Activated naive CD8-positive, alpha-beta T cell treated with anti-CD3 and anti-CD28 coated beads, Interleukin-2, amount 10 ng/mL, durations not matched to agents 7 days and 5 days (primary cell): Measurements from ENCODE around the gene DHRS7B. TPM values are rescaled to one million over a fixed set of nuclear protein-coding genes. Genes with fewer than 3 reads are reported as not detected.
"Not testable (repeated sequence)": the region's sequence is repeated elsewhere in the genome, so short reads cannot be mapped to it uniquely, and the experiment has no call there.

ENCODE experiments used
- ATAC-seq: fragments of 150-1000 bp; cut with Tn5 transposase; one replicate; pipeline ENCODE4 v1.10.0; 2021; ENCODE audit warnings: low read depth, moderate library complexity
- POLR2A ChIA-PET: fragments of 350-600 bp; sonication (Branson Sonifier 250); formaldehyde crosslinking; loops from one replicate; lab custom pipeline; 2021; ENCODE audit warnings: antibody characterized with exemption; lab: Charles Lee
- DNase-seq: peaks from one replicate; pipeline ENCODE4 v3.0.0; 2021
- H3K27ac Mint-ChIP-seq: one replicate; pipeline ENCODE4 v1.8.0; 2022; ENCODE audit warnings: mild to moderate bottlenecking, mixed read lengths
- H3K27me3 Mint-ChIP-seq: one replicate; pipeline ENCODE4 v1.8.0; 2022; ENCODE audit warnings: mild to moderate bottlenecking, moderate library complexity, mixed read lengths
- H3K36me3 Mint-ChIP-seq: one replicate; pipeline ENCODE4 v1.8.0; 2021; ENCODE audit warnings: mild to moderate bottlenecking, mixed read lengths
- H3K4me1 Mint-ChIP-seq: one replicate; pipeline ENCODE4 v1.8.0; 2021; ENCODE audit warnings: mixed read lengths
- H3K4me3 Mint-ChIP-seq: one replicate; pipeline ENCODE4 v1.8.0; 2022; ENCODE audit warnings: mild to moderate bottlenecking, moderate library complexity, mixed read lengths
- H3K9me3 Mint-ChIP-seq: one replicate; pipeline ENCODE4 v1.8.0; 2021; ENCODE audit warnings: mixed read lengths
- total RNA-seq, 2 experiments: library from RNA; stranded (reverse); gene quantifications; one replicate each; pipeline ENCODE4 v1.2.3, GENCODE V29; 2021

DHRS7B gene
- total RNA-seq, 2 experiments from 2014 or later: 12.6 to 14.2 TPM

GRCh38 chr17:21214777-21215541 lies 88.2 kb downstream of the DHRS7B start:
- Mint-ChIP-seq H3K9me3 (no peaks in the 10 kb centered on the region), H3K4me1 (peaks cover 39% of the 10 kb centered on the region), H3K27me3 (no peaks in the 10 kb centered on the region), H3K27ac (peak overlapping the region; percentile 94), H3K4me3 (peak overlapping the region; percentile 96), H3K36me3 (peaks cover 10% of the 10 kb centered on the region)
- no peak for ATAC-seq
- POLR2A ChIA-PET: interaction anchor here (0.6 to 2.4 kb wide), 5 partner anchors 17 to 172 kb away, joined by 3 to 15 read pairs (median 3); partner anchors contain the start of genes DHRS7B and USP22
- peak; percentile 36 for DNase-seq

- Mint-ChIP-seq H3K4me1 (peaks cover 36% of the 10 kb centered on the region), H3K4me3 (peak overlapping the region; percentile 96), H3K27ac (peak overlapping the region; percentile 94), H3K9me3 (no peaks in the 10 kb centered on the region), H3K27me3 (no peaks in the 10 kb centered on the region), H3K36me3 (peaks cover 10% of the 10 kb centered on the region)
- ATAC-seq (no peak), DNase-seq (no peak)
- POLR2A ChIA-PET: interaction anchor here (1.6 kb wide), 1 partner anchor 173 kb away, joined by 3 read pairs; the partner anchor contains the start of gene USP22
Observed at GRCh38 chr17:21215935-21216334, 89.2 kb downstream of the DHRS7B start.

- DNase-seq (no peak), ATAC-seq (no peak)
- Mint-ChIP-seq H3K9me3 (no peaks in the 10 kb centered on the region), H3K27ac (no peak overlapping the region), H3K27me3 (no peaks in the 10 kb centered on the region), H3K4me3 (no peak overlapping the region), H3K36me3 (peaks cover 14% of the 10 kb centered on the region), H3K4me1 (peaks cover 28% of the 10 kb centered on the region)
- POLR2A ChIA-PET: no interaction called here
Observed at GRCh38 chr17:21217346-21217745, 90.6 kb downstream of the DHRS7B start.

- no peaks in the 10 kb centered on the region for H3K27me3 Mint-ChIP-seq
- POLR2A ChIA-PET: no interaction called here
- no peak overlapping the region for H3K27ac Mint-ChIP-seq
- DNase-seq (no peak), ATAC-seq (no peak)
- peaks cover 22% of the 10 kb centered on the region for H3K4me1 Mint-ChIP-seq
- no peaks in the 10 kb centered on the region for H3K9me3 Mint-ChIP-seq
- no peak overlapping the region for H3K4me3 Mint-ChIP-seq
- H3K36me3 Mint-ChIP-seq: peaks cover 15% of the 10 kb centered on the region
Observed at GRCh38 chr17:21218101-21218500, 91.3 kb downstream of the DHRS7B start.

- DNase-seq: no peak
- no peaks in the 10 kb centered on the region for H3K27me3 Mint-ChIP-seq
- ATAC-seq: no peak
- H3K4me3 Mint-ChIP-seq: no peak overlapping the region
- POLR2A ChIA-PET: no interaction called here
- peaks cover 18% of the 10 kb centered on the region for H3K4me1 Mint-ChIP-seq
- no peaks in the 10 kb centered on the region for H3K9me3 Mint-ChIP-seq
- H3K36me3 Mint-ChIP-seq: peaks cover 15% of the 10 kb centered on the region
- H3K27ac Mint-ChIP-seq: peak overlapping the region; percentile 22
Observed at GRCh38 chr17:21218831-21219380, 92.1 kb downstream of the DHRS7B start.

GRCh38 chr17:21223086-21223485 lies 96.3 kb downstream of the DHRS7B start:
- no peak overlapping the region for H3K4me3 Mint-ChIP-seq
- DNase-seq (no peak), ATAC-seq (no peak)
- H3K4me1 Mint-ChIP-seq: peaks cover 2% of the 10 kb centered on the region
- peaks cover 13% of the 10 kb centered on the region for H3K36me3 Mint-ChIP-seq
- H3K27ac Mint-ChIP-seq: no peak overlapping the region
- no peaks in the 10 kb centered on the region for H3K27me3 Mint-ChIP-seq
- no peaks in the 10 kb centered on the region for H3K9me3 Mint-ChIP-seq
- POLR2A ChIA-PET: no interaction called here

GRCh38 chr17:21227277-21227676 lies 100.5 kb downstream of the DHRS7B start:
- H3K27me3 Mint-ChIP-seq, H3K4me3 Mint-ChIP-seq, H3K27ac Mint-ChIP-seq, ATAC-seq, H3K4me1 Mint-ChIP-seq, POLR2A ChIA-PET, H3K9me3 Mint-ChIP-seq, DNase-seq, H3K36me3 Mint-ChIP-seq: not testable (repeated sequence)

- Mint-ChIP-seq H3K4me3 (no peak overlapping the region), H3K27me3 (no peaks in the 10 kb centered on the region), H3K9me3 (no peaks in the 10 kb centered on the region), H3K36me3 (peaks cover 7% of the 10 kb centered on the region), H3K4me1 (no peaks in the 10 kb centered on the region), H3K27ac (no peak overlapping the region)
- POLR2A ChIA-PET: no interaction called here
- DNase-seq (no peak), ATAC-seq (no peak)
Observed at GRCh38 chr17:21228111-21228510, 101.3 kb downstream of the DHRS7B start.

- Mint-ChIP-seq H3K27ac (no peak overlapping the region), H3K36me3 (peaks cover 7% of the 10 kb centered on the region), H3K4me3 (no peak overlapping the region), H3K4me1 (no peaks in the 10 kb centered on the region), H3K27me3 (no peaks in the 10 kb centered on the region), H3K9me3 (no peaks in the 10 kb centered on the region)
- POLR2A ChIA-PET: no interaction called here
- no peak for DNase-seq
- ATAC-seq: no peak
Observed at GRCh38 chr17:21228845-21229244, 102.1 kb downstream of the DHRS7B start.

- ATAC-seq: no peak
- POLR2A ChIA-PET: no interaction called here
- DNase-seq: no peak
- Mint-ChIP-seq H3K27ac (no peak overlapping the region), H3K9me3 (peaks cover 2% of the 10 kb centered on the region), H3K27me3 (no peaks in the 10 kb centered on the region), H3K36me3 (peaks cover 7% of the 10 kb centered on the region), H3K4me3 (no peak overlapping the region), H3K4me1 (no peaks in the 10 kb centered on the region)
Observed at GRCh38 chr17:21231533-21231932, 104.8 kb downstream of the DHRS7B start.

- DNase-seq: no peak
- H3K9me3 Mint-ChIP-seq: peaks cover 2% of the 10 kb centered on the region
- H3K4me1 Mint-ChIP-seq: no peaks in the 10 kb centered on the region
- peaks cover 7% of the 10 kb centered on the region for H3K36me3 Mint-ChIP-seq
- H3K27ac Mint-ChIP-seq: no peak overlapping the region
- no peak for ATAC-seq
- no peaks in the 10 kb centered on the region for H3K27me3 Mint-ChIP-seq
- POLR2A ChIA-PET: no interaction called here
- no peak overlapping the region for H3K4me3 Mint-ChIP-seq
Observed at GRCh38 chr17:21232033-21232749, 105.4 kb downstream of the DHRS7B start.

- ATAC-seq (no peak), DNase-seq (no peak)
- Mint-ChIP-seq H3K9me3 (peaks cover 2% of the 10 kb centered on the region), H3K36me3 (peaks cover 7% of the 10 kb centered on the region), H3K27ac (no peak overlapping the region), H3K4me1 (no peaks in the 10 kb centered on the region), H3K4me3 (no peak overlapping the region), H3K27me3 (no peaks in the 10 kb centered on the region)
- POLR2A ChIA-PET: no interaction called here
Observed at GRCh38 chr17:21233581-21234347, 107.0 kb downstream of the DHRS7B start.

GRCh38 chr17:21235921-21236320 lies 109.2 kb downstream of the DHRS7B start:
- H3K36me3 Mint-ChIP-seq: peaks cover 7% of the 10 kb centered on the region
- ATAC-seq: no peak
- no peaks in the 10 kb centered on the region for H3K27me3 Mint-ChIP-seq
- H3K27ac Mint-ChIP-seq: no peak overlapping the region
- H3K9me3 Mint-ChIP-seq: peaks cover 2% of the 10 kb centered on the region
- H3K4me1 Mint-ChIP-seq: no peaks in the 10 kb centered on the region
- no peak overlapping the region for H3K4me3 Mint-ChIP-seq
- no peak for DNase-seq
- POLR2A ChIA-PET: no interaction called here
